ENCODE measurements around the gene XIRP2.

Gene XIRP2

DNA sequence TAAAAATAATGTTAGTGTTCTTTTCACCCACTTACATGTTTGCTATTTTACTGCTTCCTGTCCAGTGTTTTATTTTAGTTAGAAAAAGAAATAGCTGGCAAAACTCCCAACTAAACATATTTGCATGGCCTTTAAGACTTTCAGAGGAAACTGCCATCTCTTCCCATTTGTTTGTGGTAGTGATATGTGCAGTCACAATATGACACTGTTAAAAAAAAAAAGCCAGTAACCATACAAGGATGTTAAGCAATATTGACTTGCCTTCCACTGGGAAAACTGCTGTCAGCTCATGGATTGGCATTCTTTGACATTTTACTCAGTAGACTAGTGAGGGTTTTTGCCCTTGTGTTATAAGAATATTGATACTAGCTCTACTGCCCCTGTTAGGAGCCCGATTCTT lies 29.1 kb downstream of the XIRP2 start:
- no peaks in the 10 kb centered on the region for H3K27me3 ChIP-seq (replicated peaks)
- H3K4me3 ChIP-seq (ENCODE audit: low read depth, low read length) = no peak overlapping the region
- no peak overlapping the region for H3K27ac ChIP-seq
- no peaks in the 10 kb centered on the region for H3K36me3 ChIP-seq (replicated peaks)
- TF ChIP-seq, protein P1, sequence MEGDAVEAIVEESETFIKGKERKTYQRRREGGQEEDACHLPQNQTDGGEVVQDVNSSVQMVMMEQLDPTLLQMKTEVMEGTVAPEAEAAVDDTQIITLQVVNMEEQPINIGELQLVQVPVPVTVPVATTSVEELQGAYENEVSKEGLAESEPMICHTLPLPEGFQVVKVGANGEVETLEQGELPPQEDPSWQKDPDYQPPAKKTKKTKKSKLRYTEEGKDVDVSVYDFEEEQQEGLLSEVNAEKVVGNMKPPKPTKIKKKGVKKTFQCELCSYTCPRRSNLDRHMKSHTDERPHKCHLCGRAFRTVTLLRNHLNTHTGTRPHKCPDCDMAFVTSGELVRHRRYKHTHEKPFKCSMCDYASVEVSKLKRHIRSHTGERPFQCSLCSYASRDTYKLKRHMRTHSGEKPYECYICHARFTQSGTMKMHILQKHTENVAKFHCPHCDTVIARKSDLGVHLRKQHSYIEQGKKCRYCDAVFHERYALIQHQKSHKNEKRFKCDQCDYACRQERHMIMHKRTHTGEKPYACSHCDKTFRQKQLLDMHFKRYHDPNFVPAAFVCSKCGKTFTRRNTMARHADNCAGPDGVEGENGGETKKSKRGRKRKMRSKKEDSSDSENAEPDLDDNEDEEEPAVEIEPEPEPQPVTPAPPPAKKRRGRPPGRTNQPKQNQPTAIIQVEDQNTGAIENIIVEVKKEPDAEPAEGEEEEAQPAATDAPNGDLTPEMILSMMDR (IDR thresholded peaks at IDR 0.05; ENCODE audit: low read depth, low read length, missing control alignments) = no peak
- in situ Hi-C loops (cut with HindIII; ENCODE audit: low pct_ligation_motif_present, low sequenced_read_pairs) = no loop called here
- no peak for DNase-seq

DNA sequence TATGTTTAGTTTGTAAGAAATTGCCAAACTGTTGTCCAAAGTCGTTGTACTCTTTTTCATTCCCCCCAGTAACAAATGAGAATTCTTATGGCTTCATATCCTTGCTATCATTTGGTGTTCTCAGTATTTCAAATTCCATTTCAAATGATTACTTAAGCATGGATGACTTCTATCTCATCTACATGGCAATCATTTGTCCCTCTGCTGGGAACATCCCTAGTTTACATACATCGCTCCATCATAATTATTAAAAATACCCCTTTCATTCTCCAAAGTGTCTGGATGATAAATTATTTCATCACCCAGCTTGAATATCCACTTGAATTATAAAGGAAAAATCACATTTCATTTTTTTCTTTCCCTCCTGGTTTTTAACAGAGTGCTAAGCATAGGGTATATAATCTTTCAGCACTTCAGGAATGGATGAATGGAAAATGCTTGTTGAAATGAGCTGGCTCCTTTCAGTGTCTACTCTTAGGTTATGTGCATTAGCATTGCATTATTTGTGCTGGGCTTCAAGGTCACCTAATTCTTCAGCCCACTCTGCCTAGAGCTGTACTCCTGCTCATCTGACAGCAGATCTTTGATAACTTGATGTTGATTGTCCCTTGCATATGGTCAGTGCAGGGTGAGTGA lies 33.1 kb downstream of the XIRP2 start:
- no peak for DNase-seq
- TF ChIP-seq, protein P1 (IDR thresholded peaks at IDR 0.05; ENCODE audit: low read depth, low read length, missing control alignments) = no peak
- Histone ChIP-seq H3K36me3 (replicated peaks) (no peaks in the 10 kb centered on the region), H3K27me3 (replicated peaks) (no peaks in the 10 kb centered on the region), H3K27ac (no peak overlapping the region), H3K4me3 (ENCODE audit: low read depth, low read length) (no peak overlapping the region)
- in situ Hi-C loops (cut with HindIII; ENCODE audit: low pct_ligation_motif_present, low sequenced_read_pairs) = no loop called here

DNA sequence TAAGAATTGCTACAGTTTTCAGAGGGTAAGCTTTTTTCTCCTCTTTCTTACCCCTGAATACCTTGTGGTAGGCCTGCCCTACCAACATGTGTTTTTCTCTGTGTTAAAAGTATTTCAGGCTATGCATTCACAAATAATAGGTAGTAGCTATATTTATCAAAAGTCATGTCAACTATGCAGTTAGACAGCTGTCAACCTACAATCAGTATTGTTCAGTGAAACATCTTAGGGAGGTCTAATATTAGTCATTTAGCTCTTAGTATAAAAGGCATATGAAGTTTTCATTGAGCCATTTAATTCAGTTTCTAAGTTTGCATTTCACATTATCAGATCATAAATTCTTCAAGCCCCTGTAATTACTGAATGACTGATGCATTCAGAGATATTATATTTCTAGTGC lies 36.7 kb downstream of the XIRP2 start:
- Histone ChIP-seq H3K27ac (no peak overlapping the region), H3K4me3 (ENCODE audit: low read depth, low read length) (no peak overlapping the region), H3K36me3 (replicated peaks) (no peaks in the 10 kb centered on the region), H3K27me3 (replicated peaks) (no peaks in the 10 kb centered on the region)
- in situ Hi-C loops (cut with HindIII; ENCODE audit: low pct_ligation_motif_present, low sequenced_read_pairs) = no loop called here
- TF ChIP-seq, protein P1 (IDR thresholded peaks at IDR 0.05; ENCODE audit: low read depth, low read length, missing control alignments) = no peak
- no peak for DNase-seq

DNA sequence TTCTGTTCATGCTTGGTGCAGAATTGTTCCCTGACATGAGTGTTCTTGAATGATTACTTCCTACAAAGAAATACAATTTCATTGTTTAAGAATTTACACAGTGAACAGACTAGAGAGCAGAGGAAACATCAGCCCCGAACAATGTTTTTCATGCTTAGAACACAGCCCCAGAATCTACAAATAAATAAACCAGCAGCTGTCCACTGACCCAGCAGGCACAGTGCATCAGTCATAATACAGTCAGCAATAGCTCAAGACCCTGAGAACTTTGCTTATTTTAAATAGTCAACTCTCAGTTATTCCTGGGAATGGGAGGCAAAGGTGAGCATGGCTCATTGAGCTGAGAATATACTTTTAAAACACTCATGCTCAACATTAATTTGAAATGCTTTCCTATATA lies 38.4 kb downstream of the XIRP2 start:
- in situ Hi-C loops (cut with HindIII; ENCODE audit: low pct_ligation_motif_present, low sequenced_read_pairs) = no loop called here
- Histone ChIP-seq H3K36me3 (replicated peaks) (no peaks in the 10 kb centered on the region), H3K27me3 (replicated peaks) (no peaks in the 10 kb centered on the region), H3K27ac (no peak overlapping the region), H3K4me3 (ENCODE audit: low read depth, low read length) (no peak overlapping the region)
- TF ChIP-seq, protein P1 (IDR thresholded peaks at IDR 0.05; ENCODE audit: low read depth, low read length, missing control alignments) = no peak
- DNase-seq = no peak

DNA sequence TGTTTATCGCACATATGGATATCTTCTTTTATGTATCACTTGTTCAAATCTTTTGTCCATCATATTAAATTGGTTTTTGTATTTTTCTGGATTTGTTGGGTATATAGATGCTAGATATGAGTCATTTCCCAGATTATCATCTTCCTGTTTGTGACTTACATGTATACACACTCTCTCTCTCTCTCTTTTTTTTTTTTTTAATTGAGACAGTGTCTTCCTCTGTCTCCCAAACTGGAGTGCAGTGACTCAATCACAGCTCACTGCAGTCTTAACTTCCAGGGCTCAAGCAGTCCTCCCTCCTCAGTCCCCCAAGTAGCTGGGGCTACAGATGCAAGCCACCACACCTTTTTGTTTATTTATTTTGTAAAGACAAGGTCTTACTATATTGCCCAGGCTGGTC lies 43.8 kb downstream of the XIRP2 start:
- TF ChIP-seq, protein P1 (IDR thresholded peaks at IDR 0.05; ENCODE audit: low read depth, low read length, missing control alignments) = no peak
- DNase-seq = no peak
- in situ Hi-C loops (cut with HindIII; ENCODE audit: low pct_ligation_motif_present, low sequenced_read_pairs) = no loop called here
- Histone ChIP-seq H3K27me3 (replicated peaks) (no peaks in the 10 kb centered on the region), H3K27ac (no peak overlapping the region), H3K36me3 (replicated peaks) (no peaks in the 10 kb centered on the region), H3K4me3 (ENCODE audit: low read depth, low read length) (no peak overlapping the region)

DNA sequence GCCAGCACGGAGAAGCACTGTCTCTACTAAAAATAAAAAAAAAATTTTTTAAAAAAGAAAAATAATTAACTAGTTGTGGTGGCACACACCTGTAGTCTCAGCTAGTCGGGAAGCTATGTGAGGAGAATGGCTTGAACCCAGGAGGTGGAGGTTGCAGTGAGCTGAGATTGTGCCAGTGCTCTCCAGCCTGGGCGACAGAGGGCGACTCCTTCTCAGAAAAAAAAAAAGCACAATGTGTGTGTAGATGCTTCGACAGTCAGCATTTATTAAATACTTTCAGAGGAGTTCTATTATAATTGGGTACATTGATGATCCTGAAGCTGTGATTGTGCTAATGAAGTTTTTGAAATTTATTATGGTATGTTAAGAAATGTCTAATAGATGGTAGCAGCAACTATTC lies 46.5 kb downstream of the XIRP2 start:
- Histone ChIP-seq H3K27me3 (replicated peaks) (no peaks in the 10 kb centered on the region), H3K4me3 (ENCODE audit: low read depth, low read length) (no peak overlapping the region), H3K36me3 (replicated peaks) (no peaks in the 10 kb centered on the region), H3K27ac (no peak overlapping the region)
- in situ Hi-C loops (cut with HindIII; ENCODE audit: low pct_ligation_motif_present, low sequenced_read_pairs) = no loop called here
- DNase-seq = no peak
- TF ChIP-seq, protein P1 (IDR thresholded peaks at IDR 0.05; ENCODE audit: low read depth, low read length, missing control alignments) = no peak

Measured in brain microvascular endothelial cell (primary cell).